GM21367 (cell line): ENCODE measurements around the gene SAMMSON.
A peak's percentile ranks its signal among the peaks of the same experiment; 100 is the strongest.

Experiments used
- ATAC-seq: cut with Tn5 transposase; IDR thresholded peaks from one replicate; pipeline ENCODE4 v1.9.1; 2021; ENCODE audit not compliant: unreplicated experiment

Gene SAMMSON

GRCh38 chr3:70010346-70010745 is 10.8 kb downstream of the SAMMSON start:
- ATAC-seq, result no peak

GRCh38 chr3:70011582-70011981 is 12.0 kb downstream of the SAMMSON start:
- no peak for ATAC-seq

- no peak for ATAC-seq
Measured at GRCh38 chr3:70020906-70021660, 21.6 kb downstream of the SAMMSON start.

GRCh38 chr3:70028361-70028760 is 28.8 kb downstream of the SAMMSON start:
- no peak for ATAC-seq

GRCh38 chr3:70038693-70039092 is 39.2 kb downstream of the SAMMSON start:
- no peak for ATAC-seq

GRCh38 chr3:70040386-70040785 is 40.9 kb downstream of the SAMMSON start:
- ATAC-seq, result no peak

GRCh38 chr3:70042641-70043040 is 43.1 kb downstream of the SAMMSON start:
- no peak for ATAC-seq

- no peak for ATAC-seq
Measured at GRCh38 chr3:70049761-70050160, 50.2 kb downstream of the SAMMSON start.

- ATAC-seq, result no peak
Measured at GRCh38 chr3:70053293-70053692, 53.8 kb downstream of the SAMMSON start.

GRCh38 chr3:70056081-70056480 is 56.5 kb downstream of the SAMMSON start:
- ATAC-seq, result no peak

GRCh38 chr3:70057426-70057825 is 57.9 kb downstream of the SAMMSON start:
- no peak for ATAC-seq

- no peak for ATAC-seq
Measured at GRCh38 chr3:70061096-70061495, 61.6 kb downstream of the SAMMSON start.

- peak; percentile 53 for ATAC-seq
Measured at GRCh38 chr3:70064194-70064779, 64.8 kb downstream of the SAMMSON start.

- ATAC-seq, result no peak
Measured at GRCh38 chr3:70065696-70066253, 66.2 kb downstream of the SAMMSON start.

GRCh38 chr3:70067860-70068521 is 68.5 kb downstream of the SAMMSON start:
- ATAC-seq, result no peak

- no peak for ATAC-seq
Measured at GRCh38 chr3:70069557-70069956, 70.0 kb downstream of the SAMMSON start.

GRCh38 chr3:70071138-70071537 is 71.6 kb downstream of the SAMMSON start:
- no peak for ATAC-seq

GRCh38 chr3:70072180-70072579 is 72.6 kb downstream of the SAMMSON start:
- no peak for ATAC-seq

- no peak for ATAC-seq
Measured at GRCh38 chr3:70072754-70073153, 73.2 kb downstream of the SAMMSON start.

GRCh38 chr3:70075101-70075500 is 75.6 kb downstream of the SAMMSON start:
- ATAC-seq, result no peak

GRCh38 chr3:70076396-70076795 is 76.9 kb downstream of the SAMMSON start:
- ATAC-seq, result no peak

GRCh38 chr3:70078778-70079177 is 79.2 kb downstream of the SAMMSON start:
- no peak for ATAC-seq
